CMK (cell line): ENCODE data around the gene GSTT2B.
"Not testable (repeated sequence)": the region's sequence is repeated elsewhere in the genome, so short reads cannot be mapped to it uniquely, and the experiment has no call there.

Experiments
- DNase-seq: peaks from one replicate; pipeline ENCODE4 v3.0.0-alpha.2; 2010; ENCODE audit warnings: low read depth

GSTT2B gene, protein sequence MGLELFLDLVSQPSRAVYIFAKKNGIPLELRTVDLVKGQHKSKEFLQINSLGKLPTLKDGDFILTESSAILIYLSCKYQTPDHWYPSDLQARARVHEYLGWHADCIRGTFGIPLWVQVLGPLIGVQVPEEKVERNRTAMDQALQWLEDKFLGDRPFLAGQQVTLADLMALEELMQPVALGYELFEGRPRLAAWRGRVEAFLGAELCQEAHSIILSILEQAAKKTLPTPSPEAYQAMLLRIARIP

DNA sequence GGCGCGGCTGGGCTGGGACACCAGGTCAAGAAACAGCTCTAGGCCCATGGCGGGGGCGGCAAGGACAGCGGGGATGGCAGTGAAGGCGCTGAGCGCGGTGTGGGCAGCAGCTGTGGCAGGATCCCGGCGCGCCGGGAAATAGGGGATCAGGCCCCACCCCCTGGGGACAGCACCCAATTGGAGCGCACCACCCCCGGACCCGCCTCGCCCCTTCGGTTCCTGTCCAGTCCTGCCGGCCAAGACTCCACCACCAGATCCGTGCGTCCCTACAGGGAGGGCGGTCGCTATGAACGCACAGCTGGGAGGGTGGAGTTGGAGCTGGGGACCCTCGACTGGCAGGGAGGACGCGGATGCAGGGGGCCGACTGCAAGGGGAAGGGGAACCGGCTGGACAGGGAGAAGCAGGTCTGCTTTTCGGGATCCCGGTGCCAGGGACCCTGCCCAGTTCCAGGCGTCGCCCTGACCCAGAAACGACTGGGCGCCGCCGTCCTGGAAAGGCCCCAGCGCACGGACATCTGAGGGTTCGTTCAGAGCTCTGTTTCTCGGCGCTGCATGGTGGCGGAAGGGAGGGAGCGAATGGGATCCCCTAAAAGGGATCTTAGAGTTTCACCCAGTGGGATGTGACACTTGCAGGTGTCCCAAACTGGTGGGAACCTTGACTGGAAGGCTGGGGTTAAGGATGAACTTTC is at the start of gene GSTT2B:
Gene GSTT2B, minus strand, starts transcription at position 112 of the 688 bp plus-strand sequence. Its CDS starts 64 bp downstream, at position 48.
- not testable (repeated sequence) for DNase-seq

DNA sequence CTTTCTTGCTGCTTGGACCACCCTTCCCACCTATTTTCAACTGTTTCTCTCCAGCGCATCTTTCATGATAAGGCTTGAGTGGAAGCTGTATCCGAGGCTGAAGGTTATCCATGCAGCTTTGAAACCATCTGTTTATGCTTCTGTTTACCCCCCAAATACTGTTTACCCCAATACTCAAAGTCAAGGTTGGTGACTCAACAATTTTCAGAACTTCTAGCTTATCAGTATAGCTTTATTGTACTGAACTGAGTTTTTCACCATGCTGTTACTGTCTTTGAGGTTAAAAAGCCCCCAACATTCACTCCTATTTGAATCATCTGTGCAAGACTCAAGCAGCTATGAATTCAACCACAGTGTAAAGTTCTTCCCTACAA is 49.0 kb upstream of the GSTT2B start:
- no peak for DNase-seq

DNA sequence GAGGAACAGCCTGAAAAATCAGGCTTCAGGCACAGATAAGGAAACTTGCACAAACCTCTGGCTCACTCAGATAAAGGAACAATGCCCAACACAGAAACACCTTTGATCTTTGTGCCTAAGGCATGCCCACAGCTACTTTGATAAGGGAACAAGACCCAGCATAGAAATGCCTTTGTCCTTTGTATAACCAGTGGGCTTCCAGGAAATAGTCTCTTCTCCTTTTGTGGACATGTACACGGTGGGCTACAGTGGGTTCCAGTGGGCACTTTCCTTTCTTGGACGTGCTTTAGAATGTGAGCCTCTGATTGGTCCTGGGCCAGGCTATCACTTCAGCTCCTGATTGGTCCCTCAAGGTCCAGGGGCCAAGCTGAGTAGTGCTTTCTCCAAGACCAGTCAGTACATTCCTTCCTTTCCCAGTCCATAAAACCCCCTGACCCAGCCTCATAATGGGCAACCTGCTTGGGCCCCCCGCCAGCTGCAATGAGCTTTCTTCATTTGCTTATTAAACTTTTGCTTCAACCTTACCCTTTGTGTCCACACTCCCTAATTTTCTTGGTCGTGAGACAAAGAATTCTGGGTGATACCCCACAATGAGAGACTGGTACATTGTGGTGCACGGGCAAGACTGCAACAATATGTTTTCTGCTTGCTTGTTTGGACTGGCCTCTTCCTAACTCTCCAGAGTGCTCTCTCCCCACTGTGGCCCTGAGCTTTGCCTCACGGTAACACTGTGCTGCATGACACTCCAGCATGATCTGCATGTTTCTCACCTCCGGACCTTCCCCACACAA is 48.4 kb upstream of the GSTT2B start:
- DNase-seq: no peak

DNA sequence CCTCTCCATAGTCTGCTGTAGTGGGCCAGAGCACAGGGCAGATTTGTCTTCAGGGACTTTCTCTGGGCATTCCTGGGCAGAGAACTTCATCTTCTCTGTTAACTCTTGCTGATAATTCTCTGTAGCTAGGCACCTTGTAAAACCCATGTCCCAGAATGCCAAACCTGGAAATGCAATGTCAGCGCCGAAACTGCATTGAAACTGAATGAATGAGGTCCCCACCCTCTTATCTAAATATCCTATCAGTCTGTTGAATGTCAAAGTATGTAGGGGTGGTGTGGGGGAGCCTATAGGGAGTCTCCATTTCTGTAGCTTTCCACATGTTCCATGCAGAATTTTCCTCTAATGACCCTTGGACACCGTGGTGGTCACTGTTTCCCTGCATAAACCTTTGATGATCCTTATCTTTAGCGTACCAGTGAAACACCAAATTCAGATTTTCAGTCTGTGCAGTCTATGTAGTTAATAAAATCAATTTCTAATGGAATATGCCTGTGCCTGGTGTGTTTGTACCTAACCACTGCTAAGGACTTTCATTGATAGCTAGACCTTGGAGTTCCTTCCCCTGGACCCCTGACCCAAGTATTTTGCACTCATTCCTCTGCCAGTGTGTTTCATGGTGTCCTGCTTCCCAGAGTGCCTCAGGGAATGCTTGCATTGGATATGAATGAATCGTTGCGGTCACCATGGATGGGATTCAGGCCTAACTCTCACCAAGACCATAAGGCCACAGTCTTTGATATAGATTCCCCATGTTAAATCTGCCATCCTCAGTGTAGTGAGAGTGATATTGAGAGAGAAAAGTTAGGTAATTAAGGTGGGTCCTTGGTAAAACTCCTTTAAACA is 47.6 kb upstream of the GSTT2B start:
- DNase-seq: no peak

DNA sequence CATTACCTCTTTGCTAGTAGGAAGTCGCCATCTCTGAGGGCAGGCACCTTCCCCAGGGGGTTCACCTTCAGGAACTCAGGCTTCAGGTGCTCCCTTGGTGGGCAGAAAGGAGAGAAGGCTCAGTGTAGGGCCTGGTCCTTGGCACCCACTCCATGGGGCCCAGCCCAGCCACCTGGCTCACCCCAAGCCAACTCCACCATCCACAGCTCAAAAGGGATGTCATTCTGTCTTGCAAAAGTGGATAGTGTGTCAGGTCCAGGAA is 47.0 kb upstream of the GSTT2B start:
- no peak for DNase-seq

DNA sequence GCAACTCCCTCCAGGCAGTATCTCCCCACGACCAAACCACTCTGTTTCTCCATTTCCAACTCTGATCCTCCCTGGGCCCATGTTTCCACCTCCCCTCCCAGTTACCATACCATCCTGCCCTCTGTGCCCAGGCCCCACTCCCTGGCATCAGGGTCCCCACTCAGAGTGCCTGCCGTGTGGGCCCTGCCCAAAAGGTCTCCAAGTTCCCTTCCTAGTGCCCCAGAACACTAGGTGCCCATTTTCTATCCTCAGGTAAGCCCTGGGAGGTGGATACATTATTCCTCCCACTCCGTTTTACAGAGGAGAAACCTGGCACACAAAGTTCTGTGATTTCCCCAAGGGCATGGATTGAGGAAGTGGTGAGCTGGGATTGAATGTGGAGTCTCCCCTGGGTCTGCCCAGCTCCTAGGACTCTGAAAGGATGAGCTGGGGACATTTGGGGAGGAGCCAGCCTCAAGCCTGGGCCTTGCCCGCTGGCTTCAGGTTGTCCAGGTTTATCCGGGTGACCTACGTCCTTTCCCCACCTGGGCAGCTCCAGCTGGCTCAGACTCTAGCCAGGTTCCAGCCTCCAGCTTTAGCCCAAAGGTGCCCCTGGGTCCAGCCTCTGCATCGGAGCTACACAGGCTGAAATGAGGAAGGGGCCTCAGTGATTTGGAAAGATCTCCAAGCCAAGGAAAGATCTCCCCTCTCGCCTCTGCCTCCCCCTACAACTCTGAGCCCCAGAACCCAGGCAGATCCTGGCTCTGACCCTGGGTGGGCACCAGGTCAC is 46.4 kb upstream of the GSTT2B start:
- no peak for DNase-seq

DNA sequence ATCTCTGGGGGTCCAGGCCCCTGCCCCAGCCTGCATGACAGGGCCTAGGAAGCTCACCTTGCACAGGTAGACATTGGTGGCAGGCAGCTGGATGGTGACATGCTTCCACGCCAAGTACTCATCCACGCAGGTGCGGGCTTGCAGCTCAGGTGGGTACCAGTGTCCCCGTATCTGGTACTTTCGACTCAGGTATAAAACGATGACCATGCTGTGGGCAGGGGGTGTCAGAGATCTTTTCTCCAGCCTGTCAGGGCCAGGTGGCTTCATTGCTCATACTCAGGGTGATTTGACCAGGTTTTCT is 45.9 kb upstream of the GSTT2B start:
- DNase-seq: no peak

DNA sequence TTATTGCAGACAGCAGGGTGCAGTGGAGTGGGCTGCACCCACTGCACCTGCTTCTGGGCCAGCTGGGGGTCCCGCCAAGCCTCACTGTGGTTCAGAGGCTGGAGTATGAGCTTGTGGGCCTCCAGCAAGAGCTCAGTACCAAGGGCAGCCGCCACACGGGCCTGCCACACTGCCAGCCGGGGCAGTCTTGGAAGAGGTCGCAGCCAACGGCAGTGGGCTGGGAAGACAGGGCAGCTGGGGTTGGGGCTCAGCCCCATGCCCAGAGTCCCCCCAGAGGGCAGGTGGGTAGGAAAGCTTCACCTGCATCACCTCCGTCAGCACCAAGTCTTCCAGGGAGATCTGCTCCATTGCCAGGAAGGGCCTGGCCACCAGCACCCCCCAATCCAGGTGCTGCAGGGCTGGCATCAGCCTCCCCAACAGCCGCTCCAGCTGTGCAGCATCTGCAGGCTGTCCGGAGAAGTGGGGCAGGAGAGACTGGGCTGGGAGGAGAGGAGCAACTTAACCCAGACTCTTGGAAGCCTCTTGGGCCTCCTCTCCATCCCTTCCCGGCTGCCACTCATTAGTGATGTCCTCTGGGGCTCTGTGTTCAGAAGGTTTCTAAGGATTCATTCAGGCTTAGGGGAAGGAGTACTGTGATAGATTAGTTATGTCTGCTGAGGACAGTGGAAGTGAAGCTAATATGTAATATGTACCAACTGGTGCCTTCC is 45.4 kb upstream of the GSTT2B start:
- DNase-seq: no peak

DNA sequence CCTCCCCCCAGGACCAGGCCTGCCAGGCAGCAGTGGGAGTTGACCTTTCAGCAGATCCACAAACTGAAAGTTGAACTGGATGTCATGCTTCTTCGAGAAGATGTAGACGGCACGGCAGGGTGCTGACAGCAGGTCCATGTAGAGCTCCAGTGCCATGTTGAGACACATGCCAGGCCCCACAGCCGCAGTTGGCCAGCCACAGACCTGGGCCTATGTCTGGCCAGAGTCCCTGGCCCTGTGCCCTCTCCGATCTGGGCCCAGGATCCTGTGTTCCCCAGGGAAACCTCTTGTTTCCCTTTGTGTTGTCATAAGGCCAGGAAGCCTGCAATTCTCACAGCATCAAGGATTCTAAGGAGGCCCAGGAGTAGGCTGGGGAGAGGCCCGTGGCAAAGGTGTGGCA is 44.2 kb upstream of the GSTT2B start, which contains the start of gene GSTT4:
Gene GSTT4, minus strand, starts transcription at position 253 of the 400 bp plus-strand sequence. Its CDS starts 97 bp downstream, at position 156.
- no peak for DNase-seq

DNA sequence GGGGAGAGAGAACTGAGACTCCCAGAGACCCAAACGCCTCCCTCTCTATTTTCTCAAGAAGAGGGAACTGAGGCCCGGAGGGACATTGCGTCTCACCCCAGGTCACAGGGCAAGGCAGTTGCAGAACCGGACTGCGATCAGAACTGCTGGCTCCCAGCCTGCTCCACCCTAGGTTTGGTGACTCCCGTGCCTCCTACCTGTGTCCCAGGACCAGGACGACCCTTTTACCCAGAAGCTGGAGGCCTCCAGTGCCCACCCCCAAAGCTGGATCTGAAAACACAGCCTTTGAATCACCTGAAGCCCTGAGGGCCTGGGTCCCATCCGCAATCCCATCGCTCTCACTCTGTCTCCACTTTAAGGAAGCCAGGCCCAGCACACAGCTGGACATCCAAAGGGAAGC is 42.9 kb upstream of the GSTT2B start:
- DNase-seq: no peak

DNA sequence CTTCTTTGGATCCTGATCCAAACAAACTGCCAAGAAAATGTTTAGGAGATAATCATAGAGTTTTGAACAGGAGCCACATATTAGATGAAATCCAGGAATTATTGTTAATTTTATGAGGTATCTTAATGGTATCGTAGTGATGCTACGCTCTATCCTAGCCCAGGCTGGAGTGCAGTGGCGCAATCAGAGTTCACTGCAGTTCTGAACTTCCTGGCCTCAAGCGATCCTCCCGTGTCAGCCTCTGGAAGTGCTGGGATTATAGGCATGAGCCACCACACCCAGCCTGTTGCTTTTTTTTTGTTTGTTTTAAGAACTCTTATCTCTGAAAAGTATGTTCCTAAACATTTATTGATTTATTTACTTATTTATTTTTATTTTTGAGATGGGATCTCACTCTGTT is 41.9 kb upstream of the GSTT2B start:
- no peak for DNase-seq

DNA sequence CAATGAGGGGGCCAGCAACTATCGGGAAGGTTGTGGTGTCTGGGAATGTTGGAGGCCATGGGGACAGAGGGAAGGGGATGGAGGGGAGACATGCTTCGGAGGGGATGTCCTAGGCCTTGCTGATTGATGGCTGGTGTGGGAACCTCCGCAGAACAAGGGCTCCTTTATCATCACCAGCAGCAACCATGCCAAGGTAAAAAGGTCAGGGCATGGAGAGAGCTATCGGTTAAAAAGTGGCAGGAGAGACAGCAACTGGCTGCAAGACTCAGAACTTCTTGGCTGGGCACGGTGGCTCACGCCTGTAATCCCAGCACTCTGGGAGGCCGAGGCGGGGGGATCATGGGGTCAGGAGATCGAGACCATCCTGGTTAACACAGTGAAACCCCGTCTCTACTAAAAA is 41.3 kb upstream of the GSTT2B start:
- no peak for DNase-seq

DNA sequence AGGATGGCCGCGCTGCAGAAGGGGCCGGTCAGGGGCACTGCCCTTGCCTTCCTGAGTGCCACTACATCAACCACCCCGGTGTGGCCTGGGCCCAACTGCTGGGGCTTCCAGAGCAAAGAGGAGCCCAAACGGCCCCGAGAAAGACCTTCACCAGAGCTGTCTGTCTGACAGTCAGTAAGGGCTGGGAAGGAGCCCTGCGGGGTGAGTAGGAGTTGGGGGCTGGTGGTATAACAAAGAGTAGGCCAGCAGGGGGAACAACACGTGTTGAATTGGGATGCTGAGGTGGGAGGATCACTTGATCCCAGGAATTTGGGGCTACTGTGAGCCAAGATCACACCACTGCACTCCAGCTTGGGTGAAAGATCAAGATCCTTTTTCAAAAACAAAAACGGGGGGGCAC is 40.3 kb upstream of the GSTT2B start:
- DNase-seq: no peak

DNA sequence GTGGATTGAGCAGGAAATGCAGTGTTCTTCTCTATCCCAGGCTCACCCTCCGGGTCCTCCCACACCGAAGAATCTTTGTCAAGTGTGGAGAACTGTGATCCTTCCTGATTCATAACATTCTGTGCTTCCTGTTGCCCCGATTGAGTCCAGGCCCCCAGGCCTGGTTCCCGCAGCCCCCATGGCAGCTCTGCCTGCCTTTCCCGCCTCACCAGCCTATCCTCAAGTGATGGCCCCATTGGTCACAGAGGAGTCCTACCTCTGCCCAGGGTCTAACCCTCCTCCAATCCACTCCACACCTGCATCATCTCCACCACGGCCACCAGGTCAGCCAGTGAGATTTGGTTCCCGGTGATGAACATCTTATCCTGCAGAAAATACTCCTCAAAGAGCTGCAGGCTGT is 38.8 kb upstream of the GSTT2B start:
- DNase-seq: not testable (repeated sequence)

DNA sequence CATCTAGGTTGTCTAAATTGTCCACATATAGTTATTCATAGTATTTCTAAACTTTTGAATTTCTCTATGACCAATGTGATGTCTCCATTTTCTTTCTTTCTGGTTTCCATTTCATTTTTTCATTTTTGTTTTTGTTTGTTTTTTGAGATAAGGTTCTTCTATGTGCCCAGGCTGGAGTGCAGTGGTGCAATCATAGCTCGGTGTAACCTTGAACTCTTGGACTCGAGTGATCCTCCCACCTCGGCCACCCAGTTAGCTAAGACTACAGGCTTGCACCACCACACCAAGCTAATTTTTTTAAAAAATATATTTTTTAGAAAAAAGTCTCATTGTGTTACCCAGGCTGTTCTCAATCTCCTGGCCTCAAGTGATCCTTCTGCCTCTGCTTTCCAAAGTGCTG is 36.1 kb upstream of the GSTT2B start:
- no peak for DNase-seq

DNA sequence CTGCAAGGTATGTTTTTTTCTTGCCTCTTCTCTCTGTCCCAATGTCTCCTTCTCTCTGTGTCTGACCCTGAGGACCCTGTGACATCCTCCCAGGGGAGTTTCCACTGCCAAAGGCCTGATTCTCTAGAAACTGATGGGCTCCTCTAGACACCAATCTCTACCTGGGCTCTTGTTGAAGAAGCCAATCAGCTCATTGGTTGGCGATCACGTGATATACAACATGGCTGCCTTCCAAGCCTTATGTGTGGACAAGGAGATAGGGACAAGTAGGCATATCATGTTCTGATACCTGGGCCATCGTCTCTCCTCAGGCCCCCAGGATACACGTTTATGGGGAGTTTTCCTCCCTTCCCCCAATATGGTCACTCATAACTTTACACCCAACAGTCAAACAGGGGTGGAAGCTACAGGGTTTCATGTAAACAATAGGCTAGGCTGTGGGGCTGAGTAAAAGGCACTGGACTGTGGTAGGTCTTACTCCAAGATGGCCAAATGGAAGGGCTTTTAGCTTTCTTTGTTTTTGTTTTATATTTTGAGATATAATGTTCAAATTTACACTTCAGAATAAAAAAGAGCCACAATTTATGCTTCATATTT is 32.7 kb upstream of the GSTT2B start:
- not testable (repeated sequence) for DNase-seq

DNA sequence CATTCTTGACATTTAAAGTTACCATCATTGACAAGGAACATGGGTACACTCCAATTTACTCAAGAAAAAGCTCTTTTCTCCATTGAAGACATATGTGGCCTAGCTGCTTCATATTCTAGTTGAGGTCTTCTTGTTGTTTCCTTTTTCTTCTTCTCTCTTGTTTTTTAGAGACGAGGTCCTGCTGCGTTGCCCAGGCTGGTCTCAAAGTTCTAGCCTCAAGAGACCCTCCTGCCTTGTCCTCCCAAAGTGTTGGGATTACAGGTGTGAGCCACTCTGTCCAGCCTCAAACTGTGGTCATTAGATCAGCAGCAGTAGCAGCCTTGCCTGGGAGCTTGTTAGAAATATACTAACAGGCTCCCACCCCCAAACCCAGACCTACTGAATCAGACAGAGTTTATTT is 32.1 kb upstream of the GSTT2B start:
- not testable (repeated sequence) for DNase-seq

DNA sequence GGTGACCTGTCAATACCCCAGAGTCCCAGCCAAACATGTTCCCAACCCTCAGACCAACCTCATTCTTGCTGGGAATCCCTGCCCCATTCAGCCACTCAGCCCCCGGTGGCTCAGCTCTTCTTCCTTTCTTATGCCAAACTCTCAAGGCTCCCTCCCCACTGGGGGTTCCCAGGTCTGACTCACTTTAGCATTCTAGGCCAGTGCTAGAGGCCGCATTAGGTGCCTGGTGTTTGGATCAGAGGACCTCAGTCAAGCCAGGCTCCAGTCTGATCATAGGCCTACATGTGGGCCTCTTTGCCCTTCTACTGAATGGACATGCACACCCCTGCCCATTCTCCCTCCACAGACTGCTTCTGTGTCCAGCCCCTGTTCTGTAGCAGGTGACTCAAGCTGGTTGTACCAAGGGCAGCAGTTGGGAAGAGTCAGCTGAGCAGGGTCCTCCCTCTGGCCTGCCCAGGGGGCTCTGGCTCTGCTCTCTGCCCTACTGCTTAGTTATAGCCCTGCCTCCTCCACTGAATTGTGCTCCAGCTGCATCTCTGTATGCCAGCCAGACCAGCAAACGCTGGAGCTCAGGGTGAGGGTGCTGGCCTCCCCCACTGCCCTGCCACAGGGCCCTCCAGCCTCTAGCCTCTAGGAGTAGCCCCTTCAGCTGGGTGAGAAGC is 28.7 kb upstream of the GSTT2B start:
- DNase-seq: not testable (repeated sequence)

DNA sequence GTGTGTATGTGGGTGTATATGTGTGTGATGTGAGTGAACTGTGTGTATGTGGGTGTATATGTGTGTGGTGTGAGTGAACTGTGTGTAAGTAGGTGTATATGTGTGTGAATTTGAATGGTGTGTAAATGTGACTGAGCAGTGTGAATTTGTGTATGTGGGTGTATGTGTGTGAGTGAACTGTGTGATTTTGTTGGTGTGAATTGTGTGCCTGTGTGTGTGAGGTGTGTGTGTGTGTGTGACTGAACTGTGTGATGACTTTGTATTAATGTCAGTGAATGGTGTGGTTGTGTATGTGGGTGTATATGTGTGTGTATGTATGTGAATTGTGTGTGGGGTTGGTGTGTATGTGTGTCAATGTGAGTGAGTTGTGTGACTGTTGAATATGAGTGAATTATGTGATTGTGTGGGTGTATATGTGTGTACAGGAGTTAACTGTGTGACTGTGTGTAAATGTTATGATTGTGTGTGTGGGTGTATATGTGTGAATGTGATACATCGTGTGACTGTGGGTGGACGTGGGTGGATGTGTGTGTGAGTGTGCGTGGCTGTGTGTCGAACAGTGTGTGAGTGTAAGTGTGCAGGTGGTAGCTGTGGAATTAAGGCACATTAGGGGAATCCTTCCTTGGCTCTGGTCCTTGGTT is 25.7 kb upstream of the GSTT2B start:
- not testable (repeated sequence) for DNase-seq

DNA sequence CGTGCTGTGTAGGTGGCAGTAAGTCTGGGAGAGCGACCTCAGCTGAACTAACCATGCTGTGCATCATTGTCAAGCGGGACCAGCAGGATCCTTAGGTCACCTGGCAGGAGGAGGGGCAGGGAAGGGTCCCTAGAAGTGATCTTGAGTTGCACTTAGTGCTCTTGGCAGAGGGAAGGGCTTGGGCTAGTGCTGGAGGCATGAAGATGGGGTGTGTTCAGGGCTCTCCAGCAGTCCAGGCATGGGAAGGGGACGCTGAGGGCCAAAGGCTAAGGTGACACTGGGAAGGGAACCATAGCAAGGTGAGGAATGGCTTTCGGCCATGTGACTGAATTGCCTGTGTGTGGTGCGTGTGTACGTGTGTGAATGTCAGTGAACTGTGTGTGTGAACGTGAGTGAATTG is 25.1 kb upstream of the GSTT2B start:
- not testable (repeated sequence) for DNase-seq
